Sigmoid colon (tissue), 4 donors: ENCODE data around the gene APBA1.

Experiments used
- CTCF ChIP-seq, 4 experiments: fragments of 450-650 bp in 3 of 4; fragments of 200-600 bp in 1 of 4; IDR thresholded peaks; one replicate each; pipeline ENCODE4 v1.5.1; 2016 to 2019; ENCODE audit warnings: antibody characterized with exemption in 4 of 4, mild to moderate bottlenecking in 3 of 4, moderate library complexity in 2 of 4
- POLR2A ChIP-seq, 2 donors: fragments of 450-650 bp; IDR thresholded peaks; one replicate each; pipeline ENCODE4 v1.6.1; 2016; ENCODE audit warnings: antibody characterized with exemption in 2 of 2, mild to moderate bottlenecking in 2 of 2, moderate library complexity in 2 of 2
- POLR2AphosphoS5 ChIP-seq, 4 donors: sonication (generic); formaldehyde crosslinking; IDR thresholded peaks; one replicate each; pipeline ENCODE4 v1.6.1; 2017; ENCODE audit warnings: antibody characterized with exemption in 4 of 4

- TF ChIP-seq CTCF (IDR thresholded peaks at IDR 0.05), result no peak
- no peak for TF ChIP-seq POLR2AphosphoS5 (IDR thresholded peaks at IDR 0.05)
- TF ChIP-seq POLR2A (IDR thresholded peaks at IDR 0.05), result no peak
Observed at GRCh38 chr9:69605406-69605805, 66.8 kb downstream of the APBA1 start.
